ENCODE measurements around the gene NPS.

DNA sequence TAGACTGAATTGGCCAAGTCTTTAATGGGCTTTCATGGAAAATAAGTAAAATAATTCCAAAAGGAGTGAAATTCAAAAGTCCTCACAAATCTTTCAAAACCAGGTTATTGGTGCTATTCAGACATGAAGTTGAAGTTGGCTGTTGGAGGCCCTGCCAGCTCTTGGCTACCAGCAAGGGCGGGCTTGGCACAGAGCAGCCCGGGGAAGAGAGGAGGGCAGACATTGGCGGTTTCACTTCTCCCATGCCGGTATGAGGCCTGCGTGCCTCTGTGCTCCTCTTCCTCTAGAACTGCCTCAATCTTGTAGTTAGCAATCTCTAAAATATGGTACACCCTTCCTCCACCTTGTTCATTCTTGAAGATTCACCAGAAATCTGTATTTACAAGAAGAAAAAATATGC, 16.4 kb upstream of the NPS start:
- TF ChIP-seq POLR2AphosphoS5 (IDR thresholded peaks at IDR 0.05) (no peak), POLR2A (IDR thresholded peaks at IDR 0.05) (no peak)
- TF ChIP-seq, protein P1, sequence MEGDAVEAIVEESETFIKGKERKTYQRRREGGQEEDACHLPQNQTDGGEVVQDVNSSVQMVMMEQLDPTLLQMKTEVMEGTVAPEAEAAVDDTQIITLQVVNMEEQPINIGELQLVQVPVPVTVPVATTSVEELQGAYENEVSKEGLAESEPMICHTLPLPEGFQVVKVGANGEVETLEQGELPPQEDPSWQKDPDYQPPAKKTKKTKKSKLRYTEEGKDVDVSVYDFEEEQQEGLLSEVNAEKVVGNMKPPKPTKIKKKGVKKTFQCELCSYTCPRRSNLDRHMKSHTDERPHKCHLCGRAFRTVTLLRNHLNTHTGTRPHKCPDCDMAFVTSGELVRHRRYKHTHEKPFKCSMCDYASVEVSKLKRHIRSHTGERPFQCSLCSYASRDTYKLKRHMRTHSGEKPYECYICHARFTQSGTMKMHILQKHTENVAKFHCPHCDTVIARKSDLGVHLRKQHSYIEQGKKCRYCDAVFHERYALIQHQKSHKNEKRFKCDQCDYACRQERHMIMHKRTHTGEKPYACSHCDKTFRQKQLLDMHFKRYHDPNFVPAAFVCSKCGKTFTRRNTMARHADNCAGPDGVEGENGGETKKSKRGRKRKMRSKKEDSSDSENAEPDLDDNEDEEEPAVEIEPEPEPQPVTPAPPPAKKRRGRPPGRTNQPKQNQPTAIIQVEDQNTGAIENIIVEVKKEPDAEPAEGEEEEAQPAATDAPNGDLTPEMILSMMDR (IDR thresholded peaks at IDR 0.05 in 8 of 11, conservative IDR thresholded peaks at IDR 0.05 in 3 of 11), result no peak

Data from spleen (tissue), 7 donors.